HG03442 (cell line): ENCODE data around the gene RPIA.
"Not testable (repeated sequence)": the region's sequence is repeated elsewhere in the genome, so short reads cannot be mapped to it uniquely, and the experiment has no call there.

Source experiments
- ATAC-seq: cut with Tn5 transposase; IDR thresholded peaks from one replicate; pipeline ENCODE4 v1.9.1; 2021; ENCODE audit warnings: mild to moderate bottlenecking, moderate library complexity; ENCODE audit not compliant: unreplicated experiment

The RPIA gene

GRCh38 chr2:88691339-88692183 is at the start of gene RPIA:
TSS of gene RPIA (plus strand) at chr2:88691673. CDS start at chr2:88691699, 26 bp downstream.
- ATAC-seq = peak; percentile 94

DNA sequence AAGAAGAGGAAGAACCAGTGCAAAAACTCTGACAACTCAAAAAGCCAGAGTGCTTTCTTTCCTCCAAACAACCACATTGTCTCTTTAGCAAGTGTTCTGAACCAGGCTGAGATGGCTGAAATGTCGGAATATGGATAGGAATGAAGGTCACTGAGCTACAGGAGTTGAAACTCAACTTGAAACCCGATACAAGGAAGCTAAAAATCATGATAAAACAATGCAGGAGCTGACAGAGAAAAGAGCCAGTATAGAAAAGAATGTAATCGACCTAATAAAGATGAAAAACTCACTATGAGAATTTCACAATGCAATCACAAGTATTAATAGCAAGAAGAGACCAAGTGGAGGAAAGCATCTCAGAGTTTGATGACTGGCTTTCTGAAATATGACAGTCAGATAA is 49.2 kb upstream of the RPIA start:
- no peak for ATAC-seq

GRCh38 chr2:88645291-88645882 is 46.1 kb upstream of the RPIA start:
- not testable (repeated sequence) for ATAC-seq

GRCh38 chr2:88651646-88652045 is 39.8 kb upstream of the RPIA start:
- no peak for ATAC-seq

DNA sequence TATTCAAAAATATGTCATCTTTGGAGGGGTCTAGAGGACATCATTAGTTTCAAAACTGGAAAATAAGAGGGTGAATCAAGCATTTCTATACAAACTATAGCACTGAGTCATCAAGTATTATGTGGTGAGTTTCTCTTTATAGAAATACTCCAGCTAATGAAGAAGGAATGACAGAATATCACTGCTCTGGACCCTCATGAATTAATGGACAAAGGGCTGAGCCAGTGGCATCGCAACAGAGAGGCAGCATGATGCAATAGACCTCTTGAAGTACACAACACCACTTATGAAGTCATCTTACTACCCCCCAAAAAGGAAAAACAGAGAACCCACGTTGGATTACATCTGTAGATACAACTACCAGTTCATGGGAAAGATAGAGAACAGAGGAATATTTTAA is 36.8 kb upstream of the RPIA start:
- ATAC-seq = no peak

GRCh38 chr2:88656690-88657089 is 34.8 kb upstream of the RPIA start:
- ATAC-seq = no peak

DNA sequence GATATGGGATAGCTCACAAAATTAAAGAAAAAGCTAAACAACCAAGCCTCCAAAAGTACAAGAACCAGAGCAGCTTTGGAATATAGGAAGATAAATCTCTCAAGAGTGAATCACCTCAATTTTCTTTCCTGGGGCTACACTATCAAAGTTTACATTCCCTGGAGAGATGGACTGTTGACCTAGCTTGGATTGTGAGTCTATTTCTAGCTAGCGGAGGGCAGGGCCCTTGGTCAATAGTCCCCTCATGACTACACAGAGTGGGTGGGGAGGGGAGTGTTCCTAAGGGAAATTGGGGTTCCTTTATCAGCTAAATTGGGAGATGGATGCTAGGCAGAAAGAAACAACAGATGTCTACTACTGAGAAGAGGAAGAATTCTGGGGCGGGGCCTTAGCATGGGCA is 34.3 kb upstream of the RPIA start:
- no peak for ATAC-seq

GRCh38 chr2:88658326-88658725 is 33.1 kb upstream of the RPIA start:
- no peak for ATAC-seq

DNA sequence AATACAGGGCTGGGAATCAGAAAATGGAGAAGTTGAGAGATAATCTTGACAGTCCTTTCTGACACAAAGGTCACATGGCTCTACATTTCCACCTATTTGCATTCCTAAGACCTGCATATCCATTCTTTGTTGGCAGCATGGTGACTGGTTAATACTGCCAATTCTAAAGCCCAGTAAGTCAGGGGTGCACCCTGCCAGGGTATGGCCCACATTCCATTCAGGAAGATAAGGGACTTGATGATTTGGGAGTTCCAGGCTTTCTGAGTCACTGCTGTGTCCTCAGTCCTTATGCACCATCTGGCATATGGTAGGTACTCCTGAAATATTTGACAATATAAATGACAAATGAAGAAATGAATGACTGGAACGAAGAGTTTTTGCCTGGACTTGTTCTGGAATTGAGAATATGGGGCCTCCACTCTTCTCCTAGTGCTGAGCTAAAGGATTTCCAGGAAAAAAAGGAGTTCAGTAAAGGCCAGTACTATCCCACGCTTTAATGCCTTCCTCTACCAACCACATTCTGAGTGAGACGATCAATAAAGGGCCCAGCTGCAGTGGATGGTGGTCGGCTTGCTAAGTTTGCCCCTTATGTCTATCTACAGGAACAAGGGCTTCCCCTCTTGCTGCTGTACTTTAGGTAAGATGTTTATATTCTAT is 32.5 kb upstream of the RPIA start:
- ATAC-seq = no peak

GRCh38 chr2:88659538-88659915 is 31.9 kb upstream of the RPIA start:
- ATAC-seq = no peak

DNA sequence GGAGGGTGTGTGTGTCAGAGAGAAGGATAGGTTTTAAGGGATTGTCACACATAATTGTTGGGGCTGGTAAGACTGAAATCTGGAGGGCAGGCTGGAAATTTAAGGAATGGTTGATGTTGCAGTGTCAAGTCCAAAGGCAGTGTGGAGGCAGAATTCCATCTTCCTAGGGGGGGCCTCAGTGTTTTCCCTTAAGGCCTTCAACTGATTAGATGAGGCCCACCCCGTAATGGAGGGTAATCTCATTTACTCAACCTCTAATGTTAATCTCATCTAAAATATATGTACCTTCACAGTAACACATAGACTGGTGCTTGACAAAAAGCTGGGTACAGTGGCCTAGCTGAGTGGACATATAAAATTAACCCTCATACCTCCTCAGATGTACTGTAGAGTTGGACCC is 30.9 kb upstream of the RPIA start:
- no peak for ATAC-seq

DNA sequence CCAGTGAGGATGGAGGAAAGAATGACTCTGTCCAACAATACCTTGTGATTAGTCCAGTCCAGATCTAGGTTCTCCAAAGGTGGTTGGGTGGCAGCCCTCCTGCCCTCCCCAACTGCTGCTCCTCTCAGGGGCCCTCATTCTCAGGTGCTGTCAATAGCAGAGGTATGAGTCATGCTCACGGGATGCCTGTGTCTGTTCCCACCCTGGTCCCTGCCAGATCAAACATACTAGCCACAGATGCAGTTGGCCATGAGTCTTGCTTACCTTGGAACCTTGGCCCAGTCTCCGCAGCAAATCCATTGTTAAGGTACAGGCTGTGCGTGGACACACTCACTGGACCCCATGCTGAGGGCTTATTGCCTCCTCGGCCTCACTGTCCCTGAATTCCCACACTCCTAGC is 24.9 kb upstream of the RPIA start:
- ATAC-seq = no peak

- no peak for ATAC-seq
These were observed 24.3 kb upstream of the RPIA start for GRCh38 chr2:88667219-88667618.

- no peak for ATAC-seq
These were observed 22.6 kb upstream of the RPIA start for GRCh38 chr2:88668862-88669261.

- peak; percentile 85 for ATAC-seq
These were observed 21.8 kb upstream of the RPIA start for GRCh38 chr2:88669482-88670214.

DNA sequence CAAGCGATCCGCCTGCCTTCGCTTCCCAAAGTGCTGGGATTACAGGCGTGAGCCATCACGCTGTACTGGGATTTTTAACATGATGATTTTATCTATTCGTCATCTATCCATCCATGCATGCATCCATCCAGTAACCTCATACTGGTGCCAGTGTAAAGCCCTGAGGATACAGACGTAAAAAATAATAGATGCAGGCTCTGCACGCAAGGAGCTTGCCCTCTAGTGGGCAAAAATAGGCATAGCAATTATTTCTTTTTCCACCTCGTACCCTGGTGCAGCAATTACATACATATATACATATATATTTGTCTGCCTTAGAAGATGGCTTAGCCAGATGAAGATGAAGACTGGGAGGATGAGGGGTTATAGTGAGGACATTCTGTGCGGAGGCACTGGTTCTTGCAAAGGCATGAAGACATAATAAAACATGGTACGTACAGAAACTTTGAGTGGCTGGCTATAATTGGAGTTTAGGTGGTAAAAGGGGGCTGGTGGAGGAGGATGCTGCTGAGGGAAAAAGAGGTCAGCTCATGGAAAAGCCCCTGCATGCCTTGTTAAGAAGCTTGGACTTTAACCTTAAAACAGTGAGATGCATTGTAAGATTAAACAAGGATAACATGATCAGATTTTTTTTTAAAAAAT is 19.6 kb upstream of the RPIA start:
- ATAC-seq = no peak

DNA sequence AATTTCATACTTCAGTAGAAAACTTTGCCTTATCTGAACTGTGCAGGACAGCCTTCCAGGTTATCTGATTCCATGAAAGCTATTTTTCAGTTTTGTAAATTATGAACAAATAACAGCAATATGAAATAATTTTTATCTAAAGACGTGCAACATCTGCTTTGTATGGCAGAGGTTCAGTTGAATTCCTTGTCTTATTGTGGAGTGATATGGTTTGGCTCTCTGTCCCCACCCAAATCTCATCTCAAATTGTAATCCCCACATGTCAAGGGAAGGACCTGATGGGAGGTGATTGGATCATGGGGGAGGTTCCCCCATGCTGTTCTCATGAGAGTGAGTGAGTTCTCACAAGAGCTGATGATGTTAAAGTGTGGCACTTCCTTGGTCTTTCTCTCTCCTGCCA is 18.1 kb upstream of the RPIA start:
- no peak for ATAC-seq

DNA sequence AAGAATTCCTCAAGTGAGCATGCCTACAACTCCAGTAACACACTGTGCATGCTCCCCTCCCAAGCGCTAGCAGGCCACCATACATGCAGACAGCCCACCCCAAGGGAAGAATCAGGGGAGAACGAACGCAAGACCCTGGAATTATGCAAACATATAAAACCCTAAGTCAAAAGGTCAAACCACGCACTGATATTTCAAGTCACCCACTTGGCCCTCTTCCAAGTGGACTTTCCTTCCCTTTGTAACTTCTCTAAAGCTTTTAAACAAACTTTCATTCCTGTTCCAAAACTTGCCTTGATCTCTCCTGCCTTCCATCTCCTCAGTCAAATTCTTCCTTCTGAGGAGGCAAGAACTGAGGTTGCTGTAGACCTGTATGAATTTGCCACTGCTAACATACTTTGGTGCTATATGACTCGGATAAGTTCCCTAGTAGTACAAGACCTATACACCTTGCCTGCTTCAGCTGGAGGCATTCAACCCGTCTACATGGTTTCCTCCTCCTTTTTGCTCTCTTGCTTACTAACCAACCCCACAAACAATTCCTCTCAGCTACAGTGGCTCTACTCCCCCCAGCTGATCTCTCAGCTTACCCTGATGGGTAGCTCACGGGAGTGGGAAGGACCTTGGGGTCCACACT is 11.1 kb upstream of the RPIA start:
- no peak for ATAC-seq

GRCh38 chr2:88680916-88681315 is 10.6 kb upstream of the RPIA start:
- no peak for ATAC-seq
